Vagina (tissue), 2 donors: ENCODE results near the gene DLGAP5. TPM values are rescaled to one million over a fixed set of nuclear protein-coding genes. Genes with fewer than 3 reads are reported as not detected.

Source experiments
- DNase-seq, 2 donors: peaks; one replicate each; pipeline ENCODE4 v3.0.0-alpha.2; 2017; ENCODE audit errors: extremely low spot score in 2 of 2
- H3K27ac ChIP-seq: fragments of 200-600 bp; sonication (generic); one replicate; pipeline ENCODE4 v1.5.1; 2019
- H3K27me3 ChIP-seq: fragments of 200-600 bp; sonication (generic); one replicate; pipeline ENCODE4 v1.5.1; 2019
- H3K36me3 ChIP-seq, 2 donors: fragments of 200-600 bp; sonication (generic); one replicate each; pipeline ENCODE4 v1.5.1; 2017 to 2019
- H3K4me1 ChIP-seq: fragments of 200-600 bp; sonication (generic); one replicate; pipeline ENCODE4 v1.5.1; 2019
- H3K4me3 ChIP-seq, 2 donors: fragments of 200-600 bp; sonication (generic); 1 replicate in 1 of 2; 2 replicates in 1 of 2; pipeline ENCODE4 v1.5.1; 2016 to 2019
- H3K9me3 ChIP-seq: fragments of 200-600 bp; sonication (generic); one replicate; pipeline ENCODE4 v1.5.1; 2019
- POLR2A ChIP-seq, 2 donors: fragments of 450-650 bp; IDR thresholded peaks; one replicate each; pipeline ENCODE4 v1.6.1; 2017; ENCODE audit warnings: antibody characterized with exemption in 2 of 2, mild to moderate bottlenecking in 2 of 2, moderate library complexity in 2 of 2
- POLR2AphosphoS5 ChIP-seq, 2 donors: sonication (generic); formaldehyde crosslinking; IDR thresholded peaks; one replicate each; pipeline ENCODE4 v1.9.0; 2017; ENCODE audit warnings: antibody characterized with exemption in 2 of 2, mild to moderate bottlenecking in 2 of 2, low read depth in 1 of 2; ENCODE audit not compliant: insufficient read depth in 1 of 2
- intact Hi-C: fragments of 100-400 bp; cut with DNase I; formaldehyde crosslinking; loops from one replicate; pipeline ENCODE4 v1.15.1; 2023
- total RNA-seq: library from RNA; depleted of rRNA; stranded (reverse); fragments of >200 nt; gene quantifications from one replicate; pipeline ENCODE4 v1.2.3, GENCODE V29; 2016
- TF ChIP-seq, protein P1 (sequence below), 3 experiments: fragments of 450-650 bp in 2 of 3; fragments of 200-600 bp in 1 of 3; sonication (generic) in 1 of 3; IDR thresholded peaks; one replicate each; pipeline ENCODE4 v1.5.1; 2017 to 2019; ENCODE audit warnings: antibody characterized with exemption in 3 of 3, mild to moderate bottlenecking in 2 of 3, moderate library complexity in 2 of 3

Gene DLGAP5
- total RNA-seq, 1 donor from 2014 or later = 2.2 TPM

DNA sequence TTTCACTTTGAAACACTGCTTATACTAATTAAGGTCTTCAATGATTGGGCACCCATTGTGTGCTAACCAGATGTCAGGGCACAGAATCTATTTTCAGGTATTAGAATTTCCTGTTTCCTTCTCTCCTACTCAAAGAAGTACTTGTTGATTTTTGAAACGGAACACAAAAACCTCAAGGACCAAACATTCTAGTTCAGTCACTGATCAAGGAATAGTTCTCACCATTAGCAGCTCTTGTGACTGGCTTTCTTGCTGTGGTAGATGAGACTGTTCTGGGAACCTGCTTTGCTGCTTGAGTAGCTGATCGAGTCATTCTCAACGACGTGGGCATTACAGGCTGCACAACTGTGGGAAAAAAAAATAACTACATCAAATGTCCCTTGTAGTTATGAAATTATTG lies 11.0 kb downstream of the DLGAP5 start:
- Histone ChIP-seq H3K4me1 (no peaks in the 10 kb centered on the region), H3K36me3 (no peaks in the 10 kb centered on the region), H3K4me3 (no peak overlapping the region), H3K27ac (no peak overlapping the region), H3K27me3 (no peaks in the 10 kb centered on the region), H3K9me3 (no peaks in the 10 kb centered on the region)
- DNase-seq = no peak
- intact Hi-C loops = no loop called here
- TF ChIP-seq, protein P1, sequence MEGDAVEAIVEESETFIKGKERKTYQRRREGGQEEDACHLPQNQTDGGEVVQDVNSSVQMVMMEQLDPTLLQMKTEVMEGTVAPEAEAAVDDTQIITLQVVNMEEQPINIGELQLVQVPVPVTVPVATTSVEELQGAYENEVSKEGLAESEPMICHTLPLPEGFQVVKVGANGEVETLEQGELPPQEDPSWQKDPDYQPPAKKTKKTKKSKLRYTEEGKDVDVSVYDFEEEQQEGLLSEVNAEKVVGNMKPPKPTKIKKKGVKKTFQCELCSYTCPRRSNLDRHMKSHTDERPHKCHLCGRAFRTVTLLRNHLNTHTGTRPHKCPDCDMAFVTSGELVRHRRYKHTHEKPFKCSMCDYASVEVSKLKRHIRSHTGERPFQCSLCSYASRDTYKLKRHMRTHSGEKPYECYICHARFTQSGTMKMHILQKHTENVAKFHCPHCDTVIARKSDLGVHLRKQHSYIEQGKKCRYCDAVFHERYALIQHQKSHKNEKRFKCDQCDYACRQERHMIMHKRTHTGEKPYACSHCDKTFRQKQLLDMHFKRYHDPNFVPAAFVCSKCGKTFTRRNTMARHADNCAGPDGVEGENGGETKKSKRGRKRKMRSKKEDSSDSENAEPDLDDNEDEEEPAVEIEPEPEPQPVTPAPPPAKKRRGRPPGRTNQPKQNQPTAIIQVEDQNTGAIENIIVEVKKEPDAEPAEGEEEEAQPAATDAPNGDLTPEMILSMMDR (IDR thresholded peaks at IDR 0.05) = no peak
- TF ChIP-seq POLR2AphosphoS5 (IDR thresholded peaks at IDR 0.05; ENCODE audit: insufficient read depth in 1 of 2, low read depth in 1 of 2) (no peak), POLR2A (IDR thresholded peaks at IDR 0.05) (no peak)

DNA sequence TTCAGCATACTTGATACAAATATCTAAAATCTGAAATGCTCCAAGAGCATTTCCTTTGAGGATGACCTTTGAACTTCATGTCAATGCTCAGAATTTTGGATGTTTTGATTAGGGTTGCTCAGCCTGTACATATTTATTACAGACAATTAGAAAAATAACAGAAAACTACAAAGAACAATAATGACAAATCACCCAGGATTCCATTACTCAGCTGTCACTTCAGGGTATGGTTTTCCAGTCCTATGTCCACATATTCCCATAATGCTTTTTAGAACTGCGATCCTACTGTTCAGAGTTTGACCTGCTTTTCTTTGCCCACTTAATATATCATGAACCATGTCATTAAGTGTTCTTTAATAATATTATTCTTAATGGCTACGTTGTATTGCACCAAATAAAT lies 11.4 kb downstream of the DLGAP5 start:
- DNase-seq = no peak
- Histone ChIP-seq H3K4me3 (no peak overlapping the region), H3K4me1 (no peaks in the 10 kb centered on the region), H3K36me3 (no peaks in the 10 kb centered on the region), H3K27ac (no peak overlapping the region), H3K27me3 (no peaks in the 10 kb centered on the region), H3K9me3 (no peaks in the 10 kb centered on the region)
- intact Hi-C loops = no loop called here
- TF ChIP-seq POLR2A (IDR thresholded peaks at IDR 0.05) (no peak), POLR2AphosphoS5 (IDR thresholded peaks at IDR 0.05; ENCODE audit: insufficient read depth in 1 of 2, low read depth in 1 of 2) (no peak)
- TF ChIP-seq, protein P1 (IDR thresholded peaks at IDR 0.05) = no peak

DNA sequence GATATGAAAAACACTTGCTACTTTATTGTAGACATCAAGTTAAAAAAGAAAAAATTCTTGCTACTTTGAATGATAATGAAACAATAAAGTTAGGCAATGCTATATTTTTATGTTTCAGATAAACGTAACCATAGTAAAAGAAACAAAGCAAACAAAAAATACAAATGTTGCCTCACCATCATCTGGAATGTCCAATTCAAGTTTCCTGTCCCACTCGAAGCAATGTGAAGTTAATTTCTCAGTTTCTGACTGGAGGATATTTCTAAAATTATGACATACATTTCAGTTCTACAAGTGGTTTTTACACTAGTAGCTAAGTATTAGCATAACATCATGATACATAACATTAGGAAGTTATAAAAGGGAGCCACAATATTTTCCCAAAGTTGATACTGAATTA lies 20.9 kb downstream of the DLGAP5 start:
- H3K36me3 ChIP-seq = no peaks in the 10 kb centered on the region
- TF ChIP-seq POLR2AphosphoS5 (IDR thresholded peaks at IDR 0.05; ENCODE audit: insufficient read depth in 1 of 2, low read depth in 1 of 2) (no peak), POLR2A (IDR thresholded peaks at IDR 0.05) (no peak)
- TF ChIP-seq, protein P1 (IDR thresholded peaks at IDR 0.05) = no peak
- H3K27ac ChIP-seq = no peak overlapping the region
- no peak overlapping the region for H3K4me3 ChIP-seq
- H3K27me3 ChIP-seq = no peaks in the 10 kb centered on the region
- H3K9me3 ChIP-seq = no peaks in the 10 kb centered on the region
- intact Hi-C loops = loop anchor here (1.0 kb wide), 1 partner anchor 34 kb away; no protein-coding TSS in a partner anchor
- DNase-seq = no peak
- no peaks in the 10 kb centered on the region for H3K4me1 ChIP-seq

DNA sequence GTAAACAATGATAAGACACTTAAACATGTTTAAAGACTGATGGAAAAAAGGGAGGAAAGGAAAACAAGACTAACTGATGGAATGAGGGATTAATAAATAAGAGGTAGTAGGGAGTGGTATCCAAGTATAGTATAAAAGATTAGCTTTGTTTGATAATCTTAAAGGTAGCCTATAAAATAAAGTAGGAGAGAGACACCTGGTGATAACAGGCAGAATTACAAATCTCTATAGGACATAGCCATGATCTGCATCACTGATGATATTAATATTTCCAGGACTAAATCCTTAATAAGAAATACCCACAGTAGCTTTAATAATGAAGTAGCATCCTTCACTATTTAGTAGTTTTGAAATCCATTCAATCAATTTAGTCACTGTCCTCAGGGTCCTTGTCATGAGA lies 30.4 kb downstream of the DLGAP5 start:
- Histone ChIP-seq H3K27me3 (no peaks in the 10 kb centered on the region), H3K36me3 (no peaks in the 10 kb centered on the region), H3K9me3 (no peaks in the 10 kb centered on the region), H3K4me1 (no peaks in the 10 kb centered on the region), H3K27ac (no peak overlapping the region), H3K4me3 (no peak overlapping the region)
- intact Hi-C loops = loop anchor here (5.0 kb wide), 1 partner anchor 74 kb away; no protein-coding TSS in a partner anchor
- DNase-seq = no peak
- TF ChIP-seq POLR2A (IDR thresholded peaks at IDR 0.05) = no peak
- TF ChIP-seq, protein P1 (IDR thresholded peaks at IDR 0.05) = peak; percentile 43 to 67 (median 66)
- TF ChIP-seq POLR2AphosphoS5 (IDR thresholded peaks at IDR 0.05; ENCODE audit: insufficient read depth in 1 of 2, low read depth in 1 of 2) = peak in 1 of 2 donors; percentile 42

DNA sequence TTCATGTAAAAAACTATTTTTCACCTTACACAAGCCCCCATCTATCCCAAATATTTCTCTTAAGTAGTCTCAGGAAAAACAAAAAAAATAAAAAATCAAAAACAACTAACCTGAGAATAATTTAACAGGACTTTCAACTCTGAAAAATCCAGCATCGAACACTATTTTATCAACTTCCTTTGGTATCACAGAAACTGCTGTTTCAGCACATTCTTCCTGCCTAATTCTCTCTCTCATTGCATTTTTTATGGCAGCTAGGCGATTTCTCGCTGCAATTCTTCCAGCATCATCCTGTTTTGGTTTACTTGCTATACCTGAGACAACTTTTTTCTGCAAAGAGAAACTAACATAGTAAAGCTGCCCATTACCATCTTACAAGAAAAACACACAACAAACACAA lies 33.0 kb downstream of the DLGAP5 start:
- Histone ChIP-seq H3K4me1 (no peaks in the 10 kb centered on the region), H3K27ac (no peak overlapping the region), H3K4me3 (no peak overlapping the region), H3K27me3 (no peaks in the 10 kb centered on the region), H3K36me3 (no peaks in the 10 kb centered on the region), H3K9me3 (no peaks in the 10 kb centered on the region)
- intact Hi-C loops = no loop called here
- DNase-seq = no peak
- TF ChIP-seq, protein P1 (IDR thresholded peaks at IDR 0.05) = no peak
- TF ChIP-seq POLR2AphosphoS5 (IDR thresholded peaks at IDR 0.05; ENCODE audit: insufficient read depth in 1 of 2, low read depth in 1 of 2) (no peak), POLR2A (IDR thresholded peaks at IDR 0.05) (no peak)
